Measurements from ENCODE around the gene HIPK1.
A peak's percentile ranks its signal among the peaks of the same experiment; 100 is the strongest.

The HIPK1 gene

GRCh38 chr1:113928941-113929749 is at the start of gene HIPK1:
TSS of gene HIPK1 (plus strand) at chr1:113929324.
- DNase-seq (ENCODE audit: low read depth in 3 of 3, low spot score in 1 of 3): peak; percentile 70 to 90 (median 82)

- DNase-seq (ENCODE audit: low read depth in 3 of 3, low spot score in 1 of 3): no peak
These were observed 49.4 kb upstream of the HIPK1 start for GRCh38 chr1:113879739-113880038.

DNA sequence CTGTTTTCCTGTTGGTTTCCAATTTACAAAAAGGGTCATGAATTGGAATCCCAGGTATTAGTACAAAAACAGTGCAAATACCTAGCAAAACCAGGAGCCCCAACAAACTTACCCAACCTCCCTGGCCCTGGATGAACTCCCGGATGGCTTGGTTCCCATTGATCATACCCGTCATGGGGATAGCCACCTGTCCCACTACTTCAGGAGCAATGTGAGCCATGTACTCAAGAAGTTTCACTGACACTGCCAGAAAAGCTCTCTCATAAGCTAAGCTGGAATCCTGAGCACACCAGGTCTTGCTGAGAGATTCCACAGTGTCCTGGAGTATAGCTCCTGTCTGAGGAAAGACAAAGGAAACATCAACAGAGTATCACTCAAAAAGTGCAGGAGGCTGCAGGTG is 47.5 kb upstream of the HIPK1 start:
- DNase-seq (ENCODE audit: low read depth in 3 of 3, low spot score in 1 of 3): no peak

DNA sequence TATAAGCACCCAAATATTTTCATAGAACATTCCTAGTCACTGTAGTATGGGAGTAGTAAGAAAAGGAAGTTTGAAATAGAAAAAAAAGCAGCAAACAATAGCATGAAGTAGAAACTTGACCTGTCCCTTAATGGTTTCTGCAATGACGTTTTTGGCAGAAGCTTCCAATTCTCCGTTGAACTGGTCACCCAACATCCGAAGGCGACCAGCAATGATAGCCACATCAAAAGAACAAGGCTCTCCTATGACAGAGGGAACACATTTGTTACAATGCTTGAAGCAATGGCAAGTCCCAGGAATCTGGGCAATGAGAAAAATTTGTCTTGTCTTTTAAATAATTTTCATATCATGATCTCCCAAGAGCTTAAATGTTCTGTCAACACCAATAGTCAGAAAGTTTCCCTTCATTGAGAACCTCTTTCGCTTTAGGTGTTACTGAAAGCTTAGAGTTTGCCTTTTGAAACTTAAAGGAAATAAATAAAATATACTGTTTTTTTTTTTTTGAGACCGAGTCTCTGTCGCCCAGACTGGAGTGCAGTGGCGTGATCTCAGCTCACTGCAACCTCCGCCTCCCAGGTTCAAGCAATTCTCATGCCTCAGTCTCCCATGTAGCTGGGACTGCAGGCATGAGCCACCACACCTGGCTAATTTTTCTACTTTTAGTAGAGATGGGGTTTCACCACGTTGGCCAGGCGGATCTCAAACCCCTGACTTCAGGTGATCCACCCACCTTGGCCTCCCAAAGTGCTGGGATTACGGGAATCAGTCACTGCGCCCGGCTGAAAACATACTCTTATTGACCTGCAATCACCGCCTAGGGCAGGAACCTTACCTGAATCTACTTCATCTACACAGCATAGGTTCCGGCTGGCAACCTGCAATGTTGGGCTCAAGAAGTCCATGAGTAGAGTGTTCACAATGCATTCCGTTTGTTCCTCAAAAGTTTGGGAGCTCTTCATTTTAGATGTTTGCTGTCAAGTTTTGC is 42.4 kb upstream of the HIPK1 start:
- no peak for DNase-seq (ENCODE audit: low read depth in 3 of 3, low spot score in 1 of 3)

DNA sequence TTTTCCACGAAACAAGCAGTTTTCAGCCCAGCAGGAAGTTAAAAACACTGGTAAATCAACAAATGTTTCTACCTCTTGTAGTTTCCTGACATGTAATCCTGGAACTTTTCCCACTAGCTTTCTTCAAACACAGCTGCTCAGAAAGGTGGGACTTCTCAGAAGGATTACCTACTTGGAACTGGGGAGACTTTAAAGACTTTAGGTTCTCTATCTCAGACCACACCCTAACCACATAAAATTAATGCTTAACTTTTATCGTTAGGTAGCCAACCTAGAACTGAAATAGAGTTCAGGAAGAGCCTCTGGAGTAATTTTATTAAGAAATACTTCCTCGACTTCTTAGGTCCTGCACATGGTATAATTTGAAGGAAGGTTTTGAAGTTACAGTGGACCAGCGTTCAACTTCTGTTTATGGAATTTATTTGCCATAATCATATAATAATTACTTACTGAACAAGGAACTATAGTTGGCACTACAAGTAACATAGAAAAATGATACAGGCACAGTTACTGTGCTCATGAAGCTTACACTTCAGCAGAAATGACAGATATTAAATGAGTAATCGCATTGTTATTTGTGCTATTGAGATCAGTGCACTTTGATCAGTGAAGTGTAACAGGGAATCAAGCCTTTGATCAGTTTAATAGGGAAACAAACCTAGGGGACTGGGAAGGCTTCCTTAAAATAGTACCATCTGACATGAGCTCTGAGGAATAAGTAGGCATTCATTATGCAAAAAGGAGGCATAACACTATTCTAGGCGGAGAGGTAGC is 41.5 kb upstream of the HIPK1 start, which contains the start of gene BCL2L15:
Gene BCL2L15, minus strand, starts transcription at position 180 of the 774 bp plus-strand sequence. CDS start 206 bp downstream, outside the sequence.
- DNase-seq (ENCODE audit: low read depth in 3 of 3, low spot score in 1 of 3): no peak

- no peak for DNase-seq (ENCODE audit: low read depth in 3 of 3, low spot score in 1 of 3)
These were observed 38.3 kb upstream of the HIPK1 start for GRCh38 chr1:113890816-113891215.

DNA sequence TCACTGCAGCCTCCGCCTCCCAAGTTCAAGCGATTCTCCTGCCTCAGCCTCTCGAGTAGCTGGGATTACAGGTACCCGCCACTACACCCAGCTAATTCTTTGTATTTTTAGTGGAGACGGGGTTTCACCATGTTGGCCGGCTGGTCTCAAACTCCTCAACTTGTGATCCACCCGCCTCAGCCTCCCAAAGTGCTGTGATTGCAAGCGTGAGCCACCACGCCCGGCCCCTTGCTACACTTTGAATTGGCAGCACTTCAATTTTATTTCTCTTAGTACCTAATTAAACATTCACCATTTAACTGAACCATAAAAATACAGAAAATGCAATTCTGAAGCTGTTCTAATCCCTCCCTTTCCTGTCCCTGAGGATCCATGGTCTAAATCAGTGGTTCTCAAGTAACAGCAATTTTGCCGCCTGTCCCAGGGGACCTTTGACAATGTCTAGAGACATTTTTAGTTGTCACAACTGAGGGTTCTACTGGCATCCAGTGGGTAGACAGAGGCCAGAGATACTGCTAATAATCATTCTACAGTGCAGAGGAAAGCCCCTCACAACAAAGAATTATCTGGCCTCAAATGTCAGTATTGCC is 37.4 kb upstream of the HIPK1 start:
- DNase-seq (ENCODE audit: low read depth in 3 of 3, low spot score in 1 of 3): no peak

GRCh38 chr1:113893267-113893666 is 35.9 kb upstream of the HIPK1 start:
- DNase-seq (ENCODE audit: low read depth in 3 of 3, low spot score in 1 of 3): no peak

DNA sequence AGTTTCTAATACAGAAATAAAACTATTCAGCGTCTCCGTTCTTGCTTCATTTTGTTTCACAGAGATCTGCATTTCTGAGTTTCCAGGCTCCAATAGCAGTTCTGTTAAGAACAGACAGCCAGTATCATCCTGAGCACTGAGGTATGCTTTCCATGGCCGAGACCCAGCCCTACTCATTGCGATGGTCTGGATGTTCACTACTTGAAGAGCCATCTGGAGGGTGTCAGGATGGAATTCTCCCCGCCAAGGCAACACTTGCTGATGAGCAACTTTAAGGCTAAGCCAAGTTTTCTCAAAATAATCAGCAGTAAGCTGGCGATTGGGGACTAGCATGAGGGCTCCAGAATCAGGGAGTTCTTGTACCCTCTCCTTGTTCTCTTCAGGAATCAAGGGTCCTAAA is 34.0 kb upstream of the HIPK1 start:
- DNase-seq (ENCODE audit: low read depth in 3 of 3, low spot score in 1 of 3): no peak

GRCh38 chr1:113895961-113896360 is 33.2 kb upstream of the HIPK1 start:
- no peak for DNase-seq (ENCODE audit: low read depth in 3 of 3, low spot score in 1 of 3)

GRCh38 chr1:113898241-113898814 is 30.8 kb upstream of the HIPK1 start:
- DNase-seq (ENCODE audit: low read depth in 3 of 3, low spot score in 1 of 3): no peak

DNA sequence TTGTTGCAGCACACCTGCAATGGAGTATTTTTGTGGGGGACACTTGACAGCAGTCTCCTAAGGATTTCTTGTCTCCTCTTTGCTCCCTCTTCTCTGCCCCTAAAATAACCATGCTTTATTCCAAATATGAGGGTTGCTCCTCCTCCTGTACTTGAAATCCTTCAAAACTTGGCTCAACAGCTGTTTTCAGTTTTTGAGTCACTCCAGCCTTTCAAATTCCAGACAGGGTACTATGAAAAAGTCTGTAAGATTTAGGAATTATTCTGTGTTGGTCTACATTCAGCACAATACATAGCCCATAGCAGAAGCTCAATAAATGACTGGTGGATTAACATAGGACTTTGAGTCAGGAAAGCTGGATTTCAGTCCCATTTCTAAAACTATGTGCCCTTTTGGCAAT is 30.0 kb upstream of the HIPK1 start:
- no peak for DNase-seq (ENCODE audit: low read depth in 3 of 3, low spot score in 1 of 3)

DNA sequence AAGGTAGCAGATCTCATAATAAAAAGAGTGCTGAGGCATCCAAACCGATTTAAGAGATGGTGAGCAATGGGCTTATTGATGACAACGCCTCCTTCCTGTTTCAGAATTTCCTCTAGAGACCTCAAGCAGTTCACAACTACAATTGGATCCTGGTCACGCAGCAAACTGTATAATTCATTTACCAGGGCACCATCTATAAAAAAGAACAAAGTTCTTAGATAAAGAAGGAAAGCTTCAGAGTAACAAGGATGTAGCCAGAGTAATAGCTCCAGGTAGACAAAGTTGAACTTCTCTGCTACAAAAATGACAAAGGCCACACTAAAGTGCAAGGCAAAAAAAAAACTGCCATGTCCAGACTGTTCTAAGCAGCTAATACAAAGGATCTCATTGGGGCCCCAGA is 27.9 kb upstream of the HIPK1 start:
- DNase-seq (ENCODE audit: low read depth in 3 of 3, low spot score in 1 of 3): no peak

GRCh38 chr1:113903501-113904292 is 25.4 kb upstream of the HIPK1 start:
- DNase-seq (ENCODE audit: low read depth in 3 of 3, low spot score in 1 of 3): no peak

GRCh38 chr1:113904293-113904673 is 24.8 kb upstream of the HIPK1 start:
- peak in 1 of 3 donors; percentile 12 for DNase-seq (ENCODE audit: low read depth in 3 of 3, low spot score in 1 of 3)

DNA sequence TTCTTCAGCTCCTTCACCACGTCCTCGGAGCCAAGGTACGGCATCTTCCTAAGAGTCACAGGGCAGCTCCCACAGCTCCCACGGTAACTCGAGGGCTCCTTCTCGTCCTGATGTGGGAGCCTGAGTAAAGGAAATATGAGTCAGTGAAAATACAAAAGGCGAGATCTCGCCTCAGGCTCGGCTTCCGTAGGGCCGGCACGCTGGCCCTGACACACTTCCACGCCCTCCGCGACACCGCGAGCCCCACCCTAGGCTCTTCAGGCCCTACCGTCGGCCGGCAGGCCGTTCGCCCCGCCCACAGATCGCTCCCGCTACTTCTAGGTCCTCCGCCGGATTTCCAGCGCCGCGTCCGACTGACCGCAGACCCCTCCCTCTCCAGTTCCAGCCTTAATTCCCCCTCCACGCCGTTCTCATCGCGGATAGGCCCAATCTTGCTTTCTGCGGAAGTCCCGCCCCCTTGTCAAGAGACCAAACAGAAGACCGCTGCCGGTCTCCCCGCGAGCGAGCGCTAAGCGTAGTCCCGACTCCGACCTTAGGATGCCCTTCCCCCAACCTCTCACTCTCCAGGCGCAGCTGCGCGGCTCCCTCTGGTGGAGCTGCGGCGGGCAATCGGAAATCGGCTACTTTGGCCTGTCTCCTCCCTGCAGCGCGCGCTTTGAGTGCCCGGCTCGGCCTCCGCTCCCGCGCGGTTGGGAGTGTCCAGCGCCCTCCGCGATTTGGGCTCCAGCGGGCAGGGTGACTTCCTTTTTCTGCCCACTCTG is 24.3 kb upstream of the HIPK1 start, which contains the start of the genes AP4B1 and DCLRE1B:
Gene AP4B1, minus strand, starts transcription at position 126 of the 761 bp plus-strand sequence. Its CDS starts 82 bp downstream, at position 44.
Gene DCLRE1B, plus strand, starts transcription at position 653 of the 761 bp plus-strand sequence. CDS start 261 bp downstream, outside the sequence.
- DNase-seq (ENCODE audit: low read depth in 3 of 3, low spot score in 1 of 3): peak; percentile 88 to 93 (median 91)

- no peak for DNase-seq (ENCODE audit: low read depth in 3 of 3, low spot score in 1 of 3)
These were observed 23.7 kb upstream of the HIPK1 start for GRCh38 chr1:113905435-113905861.

DNA sequence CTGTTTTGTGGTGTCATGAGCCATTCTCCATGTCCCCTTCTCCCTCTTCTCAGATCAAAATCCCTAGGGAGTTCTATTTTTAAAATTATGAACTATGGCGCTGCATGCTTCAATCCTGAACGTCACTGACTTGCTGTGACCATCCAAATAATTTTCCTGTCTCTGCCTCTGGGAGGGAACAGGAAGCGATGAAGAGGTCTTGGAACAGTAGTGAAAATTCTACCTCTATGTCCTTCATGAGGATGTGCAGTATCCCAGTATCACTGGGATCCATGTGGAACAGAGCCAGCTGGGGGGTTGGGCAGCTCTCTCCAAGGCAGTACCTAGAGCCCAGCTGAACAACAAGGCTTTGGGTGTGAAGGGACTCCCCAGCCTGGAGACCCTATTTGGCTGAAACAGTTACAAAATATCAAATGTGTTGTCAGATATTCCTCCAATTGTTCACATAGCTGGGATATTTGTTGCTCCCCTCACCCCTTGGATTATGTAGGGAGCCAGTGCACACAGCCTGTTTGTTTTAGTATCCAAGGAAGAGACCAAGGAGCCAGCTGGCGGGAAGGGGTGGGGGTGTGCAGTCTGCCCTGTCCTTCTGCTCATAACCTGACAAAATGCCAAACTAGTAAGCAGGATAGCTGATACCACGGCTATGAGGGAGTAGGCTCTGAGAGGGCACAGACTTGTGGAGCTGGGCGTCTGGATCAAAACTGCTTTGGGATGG is 16.4 kb upstream of the HIPK1 start:
- DNase-seq (ENCODE audit: low read depth in 3 of 3, low spot score in 1 of 3): no peak
